Stimulated activated memory B cell treated with anti-CD40 and anti-IgM and Interleukin-4, amounts not matched to agents 10 μg/mL and 1 μg/mL and 100 μg/mL, for 72 hours (primary cell): ENCODE results near the gene DOK5.

Source experiments
- ATAC-seq: fragments of 150-1000 bp; cut with Tn5 transposase; 2 replicates; pipeline ENCODE4 v1.10.0; 2021
- H3K27ac Mint-ChIP-seq: one replicate; pipeline ENCODE4 v1.8.0; 2022; ENCODE audit warnings: mild to moderate bottlenecking, mixed read lengths
- H3K27me3 Mint-ChIP-seq: one replicate; pipeline ENCODE4 v1.8.0; 2022; ENCODE audit warnings: mixed read lengths
- H3K36me3 Mint-ChIP-seq: one replicate; pipeline ENCODE4 v1.8.0; 2022; ENCODE audit warnings: mixed read lengths
- H3K4me1 Mint-ChIP-seq: one replicate; pipeline ENCODE4 v1.8.0; 2022; ENCODE audit warnings: mixed read lengths
- H3K4me3 Mint-ChIP-seq: one replicate; pipeline ENCODE4 v1.8.0; 2022; ENCODE audit warnings: mild to moderate bottlenecking, moderate library complexity, mixed read lengths
- H3K9me3 Mint-ChIP-seq: one replicate; pipeline ENCODE4 v1.8.0; 2022; ENCODE audit warnings: mixed read lengths

DOK5 gene

GRCh38 chr20:54623991-54624569, 148.7 kb downstream of the DOK5 start:
- no peak overlapping the region for H3K27ac Mint-ChIP-seq

GRCh38 chr20:54624706-54625390, 149.5 kb downstream of the DOK5 start:
- no peaks in the 10 kb centered on the region for H3K36me3 Mint-ChIP-seq
- no peak overlapping the region for H3K27ac Mint-ChIP-seq
- H3K27me3 Mint-ChIP-seq = peaks cover 24% of the 10 kb centered on the region
- no peak overlapping the region for H3K4me3 Mint-ChIP-seq
- ATAC-seq = no peak
- no peaks in the 10 kb centered on the region for H3K4me1 Mint-ChIP-seq
- H3K9me3 Mint-ChIP-seq = no peaks in the 10 kb centered on the region

More at GRCh38 chr20:54623991-54624569, 148.7 kb downstream of the DOK5 start:
- Mint-ChIP-seq H3K27me3 (peaks cover 28% of the 10 kb centered on the region), H3K36me3 (no peaks in the 10 kb centered on the region), H3K4me3 (no peak overlapping the region), H3K9me3 (no peaks in the 10 kb centered on the region), H3K4me1 (no peaks in the 10 kb centered on the region)
- ATAC-seq = no peak

GRCh38 chr20:54625497-54625896, 150.1 kb downstream of the DOK5 start:
- no peak overlapping the region for H3K4me3 Mint-ChIP-seq

GRCh38 chr20:54626126-54626525, 150.7 kb downstream of the DOK5 start:
- no peaks in the 10 kb centered on the region for H3K36me3 Mint-ChIP-seq
- no peak overlapping the region for H3K4me3 Mint-ChIP-seq
- ATAC-seq = no peak
- no peak overlapping the region for H3K27ac Mint-ChIP-seq
- H3K9me3 Mint-ChIP-seq = no peaks in the 10 kb centered on the region
- no peaks in the 10 kb centered on the region for H3K4me1 Mint-ChIP-seq
- peaks cover 20% of the 10 kb centered on the region for H3K27me3 Mint-ChIP-seq

More at GRCh38 chr20:54625497-54625896, 150.1 kb downstream of the DOK5 start:
- no peak overlapping the region for H3K27ac Mint-ChIP-seq
- no peak for ATAC-seq
- peaks cover 20% of the 10 kb centered on the region for H3K27me3 Mint-ChIP-seq
- H3K36me3 Mint-ChIP-seq = no peaks in the 10 kb centered on the region
- H3K4me1 Mint-ChIP-seq = no peaks in the 10 kb centered on the region
- no peaks in the 10 kb centered on the region for H3K9me3 Mint-ChIP-seq

DNA sequence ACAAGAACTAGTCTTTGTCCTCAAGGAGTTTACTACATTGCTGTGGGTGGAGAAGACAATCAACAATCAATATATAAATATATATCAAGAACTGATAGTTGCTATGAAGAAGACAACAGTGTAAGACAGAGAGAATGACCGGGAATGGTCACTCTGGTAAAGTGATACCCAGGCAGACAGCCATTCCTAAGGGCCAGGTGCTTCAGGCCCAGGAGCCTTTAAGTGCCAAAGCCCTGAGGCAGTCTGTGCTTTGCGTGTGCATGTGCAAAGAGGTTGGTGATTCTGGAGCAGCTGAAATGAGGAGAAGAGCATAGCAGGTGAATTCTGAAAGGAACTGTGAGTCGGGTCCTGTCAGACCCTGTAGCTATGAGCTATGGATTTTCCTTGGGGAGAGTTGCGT, 154.2 kb downstream of the DOK5 start:
- Mint-ChIP-seq H3K4me1 (peaks cover 14% of the 10 kb centered on the region), H3K27me3 (peaks cover 8% of the 10 kb centered on the region), H3K9me3 (no peaks in the 10 kb centered on the region), H3K27ac (no peak overlapping the region), H3K36me3 (no peaks in the 10 kb centered on the region), H3K4me3 (no peak overlapping the region)
- no peak for ATAC-seq

DNA sequence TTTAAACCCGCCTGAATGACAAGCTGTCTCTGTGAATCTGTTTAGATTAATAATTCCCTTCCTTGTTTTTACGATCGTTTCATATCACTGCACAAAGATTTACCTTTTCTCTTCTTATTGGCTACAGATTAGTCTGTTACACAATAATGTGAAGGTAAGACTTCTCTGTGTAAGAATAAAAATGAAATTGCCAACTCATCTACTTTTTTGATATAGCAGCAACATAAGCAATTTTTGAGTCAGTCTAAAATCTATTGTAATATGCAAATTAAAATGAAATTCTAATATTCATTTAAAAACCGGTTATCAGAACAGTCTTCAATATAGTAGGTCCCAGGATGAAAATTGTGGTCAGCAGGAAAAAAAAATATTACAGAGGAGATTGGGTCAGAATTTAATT, 155.2 kb downstream of the DOK5 start:
- Mint-ChIP-seq H3K27me3 (peaks cover 8% of the 10 kb centered on the region), H3K9me3 (no peaks in the 10 kb centered on the region), H3K27ac (no peak overlapping the region), H3K36me3 (no peaks in the 10 kb centered on the region), H3K4me3 (no peak overlapping the region), H3K4me1 (peaks cover 22% of the 10 kb centered on the region)
- ATAC-seq = no peak

DNA sequence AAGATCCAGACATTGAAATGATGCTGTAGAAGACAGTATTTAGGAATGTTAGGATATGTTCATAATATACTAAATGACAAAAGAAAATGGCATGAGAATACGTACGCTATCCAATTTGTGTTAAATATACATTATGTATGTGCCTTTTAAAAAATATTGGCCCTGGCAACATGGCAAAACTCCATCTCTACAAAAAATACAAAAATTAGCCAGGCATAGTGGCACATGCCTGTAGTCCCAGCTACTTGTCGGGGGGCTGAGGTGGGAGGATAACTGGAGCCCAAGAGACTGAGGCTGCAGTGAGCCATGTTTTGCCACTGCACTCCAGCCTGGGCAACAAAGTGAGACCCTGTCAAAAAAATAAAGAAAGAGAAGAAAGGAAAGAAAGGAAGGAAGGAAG, 155.7 kb downstream of the DOK5 start:
- ATAC-seq = no peak
- Mint-ChIP-seq H3K4me1 (peaks cover 25% of the 10 kb centered on the region), H3K36me3 (no peaks in the 10 kb centered on the region), H3K9me3 (no peaks in the 10 kb centered on the region), H3K27me3 (peaks cover 8% of the 10 kb centered on the region), H3K27ac (no peak overlapping the region), H3K4me3 (no peak overlapping the region)

- H3K4me1 Mint-ChIP-seq = peaks cover 25% of the 10 kb centered on the region
- H3K36me3 Mint-ChIP-seq = no peaks in the 10 kb centered on the region
- peak; percentile 93 for ATAC-seq
- no peak overlapping the region for H3K4me3 Mint-ChIP-seq
- H3K27me3 Mint-ChIP-seq = peaks cover 12% of the 10 kb centered on the region
- no peaks in the 10 kb centered on the region for H3K9me3 Mint-ChIP-seq
- peak overlapping the region; percentile 33 for H3K27ac Mint-ChIP-seq
Measured at GRCh38 chr20:54633374-54634355, 158.3 kb downstream of the DOK5 start.

DNA sequence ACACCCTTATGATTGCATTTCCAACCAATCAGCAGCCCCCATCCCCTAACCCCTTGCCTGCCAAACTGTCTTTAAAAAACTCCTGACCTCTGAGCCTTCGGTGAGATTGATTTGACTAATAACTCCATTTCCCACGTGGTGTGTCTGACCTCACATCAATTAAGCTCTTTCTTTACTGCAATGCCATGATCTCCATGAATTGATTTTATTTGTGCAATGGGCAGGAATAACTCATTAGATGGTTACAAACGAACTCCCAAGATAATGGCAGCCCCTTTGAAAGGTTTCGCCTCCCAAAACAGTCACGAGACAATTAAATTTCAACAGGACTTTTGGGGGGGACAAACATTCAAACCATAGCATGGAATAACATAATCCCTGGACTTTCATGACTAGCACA, 161.2 kb downstream of the DOK5 start:
- H3K27me3 Mint-ChIP-seq = peaks cover 26% of the 10 kb centered on the region
- H3K27ac Mint-ChIP-seq = no peak overlapping the region

GRCh38 chr20:54639941-54640340, 164.5 kb downstream of the DOK5 start:
- H3K4me3 Mint-ChIP-seq = no peak overlapping the region
- H3K36me3 Mint-ChIP-seq = no peaks in the 10 kb centered on the region
- peaks cover 8% of the 10 kb centered on the region for H3K4me1 Mint-ChIP-seq
- no peak for ATAC-seq
- no peaks in the 10 kb centered on the region for H3K9me3 Mint-ChIP-seq
- H3K27me3 Mint-ChIP-seq = peaks cover 26% of the 10 kb centered on the region
- no peak overlapping the region for H3K27ac Mint-ChIP-seq

More for the DNA sequence above, 161.2 kb downstream of the DOK5 start:
- H3K9me3 Mint-ChIP-seq = no peaks in the 10 kb centered on the region
- no peak overlapping the region for H3K4me3 Mint-ChIP-seq
- peaks cover 25% of the 10 kb centered on the region for H3K4me1 Mint-ChIP-seq
- no peak for ATAC-seq
- no peaks in the 10 kb centered on the region for H3K36me3 Mint-ChIP-seq

- Mint-ChIP-seq H3K9me3 (no peaks in the 10 kb centered on the region), H3K27ac (no peak overlapping the region)
- ATAC-seq = no peak
Measured at GRCh38 chr20:54640800-54641199, 165.4 kb downstream of the DOK5 start.

GRCh38 chr20:54642864-54643667, 167.7 kb downstream of the DOK5 start:
- H3K4me3 Mint-ChIP-seq = no peak overlapping the region
- peak; percentile 43 for ATAC-seq
- H3K36me3 Mint-ChIP-seq = no peaks in the 10 kb centered on the region
- H3K9me3 Mint-ChIP-seq = no peaks in the 10 kb centered on the region
- peaks cover 23% of the 10 kb centered on the region for H3K27me3 Mint-ChIP-seq
- no peaks in the 10 kb centered on the region for H3K4me1 Mint-ChIP-seq
- no peak overlapping the region for H3K27ac Mint-ChIP-seq

More at GRCh38 chr20:54640800-54641199, 165.4 kb downstream of the DOK5 start:
- Mint-ChIP-seq H3K27me3 (peaks cover 26% of the 10 kb centered on the region), H3K36me3 (no peaks in the 10 kb centered on the region), H3K4me1 (peaks cover under 1% of the 10 kb centered on the region), H3K4me3 (no peak overlapping the region)

GRCh38 chr20:54643761-54644160, 168.4 kb downstream of the DOK5 start:
- Mint-ChIP-seq H3K27me3 (peaks cover 23% of the 10 kb centered on the region), H3K4me3 (no peak overlapping the region)
- peak; percentile 12 for ATAC-seq

DNA sequence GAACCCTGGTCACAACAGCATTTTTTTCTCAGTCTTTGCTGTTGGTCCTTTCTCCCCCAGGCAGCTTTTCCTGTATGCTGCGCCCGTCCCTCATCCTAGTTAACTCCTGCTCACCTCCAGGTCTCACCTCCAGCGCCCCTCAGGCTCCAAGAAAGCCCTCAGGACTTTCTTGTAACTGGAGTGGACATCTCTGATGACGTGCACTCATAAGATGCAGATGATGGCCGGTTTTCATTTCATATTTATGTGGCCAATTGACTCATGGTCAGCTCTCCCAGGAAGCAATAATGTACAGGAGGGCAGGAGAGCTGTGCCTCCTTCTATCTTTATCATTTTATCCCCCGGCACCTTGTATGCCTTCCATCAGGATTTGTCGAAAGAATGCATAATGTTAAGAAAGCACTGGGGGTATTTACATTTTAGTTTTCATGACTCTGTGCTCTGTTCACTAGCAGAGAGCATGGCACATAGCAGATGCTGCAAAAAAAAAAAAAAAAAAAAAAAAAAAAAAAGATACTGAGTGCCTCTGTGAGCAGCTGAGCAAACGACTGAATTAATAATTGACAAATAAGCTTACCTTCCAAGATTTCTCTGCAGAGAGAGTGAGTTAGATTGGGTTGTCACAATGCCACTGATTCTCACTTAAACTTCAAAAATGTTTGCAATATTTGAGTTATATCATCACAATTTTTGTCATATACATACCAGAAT, 170.2 kb downstream of the DOK5 start:
- ATAC-seq = no peak
- H3K36me3 Mint-ChIP-seq = no peaks in the 10 kb centered on the region
- H3K4me3 Mint-ChIP-seq = no peak overlapping the region
- H3K4me1 Mint-ChIP-seq = no peaks in the 10 kb centered on the region
- H3K27ac Mint-ChIP-seq = peak overlapping the region; percentile 25
- H3K27me3 Mint-ChIP-seq = peaks cover 11% of the 10 kb centered on the region
- no peaks in the 10 kb centered on the region for H3K9me3 Mint-ChIP-seq

More at GRCh38 chr20:54643761-54644160, 168.4 kb downstream of the DOK5 start:
- Mint-ChIP-seq H3K4me1 (no peaks in the 10 kb centered on the region), H3K27ac (no peak overlapping the region), H3K9me3 (no peaks in the 10 kb centered on the region), H3K36me3 (no peaks in the 10 kb centered on the region)
